K562 (cell line): ENCODE data around the gene SRGAP3. TPM values are rescaled to one million over a fixed set of nuclear protein-coding genes. Genes with fewer than 3 reads are reported as not detected.

Experiments
- ATAC-seq: fragments of 200-7000 bp; cut with Tn5 transposase; 3 replicates; pipeline ENCODE4 v1.9.1; 2020; ENCODE audit warnings: moderate library complexity
- BruUV-seq: library from RNA; stranded (reverse); fragments of 400-500 nt; replicated peaks from 2 replicates; lab custom pipeline; 2021; lab: Mats Ljungman, UMichigan
- CTCF ChIA-PET: fragments of 300-600 bp; formaldehyde crosslinking; extraction: SDS; loops from one replicate; lab custom pipeline; 2021; ENCODE audit warnings: low intra/inter-chr PET ratio; lab: Yijun Ruan, JAX
- POLR2A ChIA-PET: fragments of 300-600, 350-650 bp; sonication (Branson Sonifier 250); formaldehyde crosslinking; extraction: SDS; loops from one replicate; lab custom pipeline; 2021; ENCODE audit warnings: antibody characterized with exemption, inconsistent platforms; lab: Yijun Ruan, JAX
- DNase-seq, 4 experiments: peaks; one replicate each; pipeline versions ENCODE4 v3.0.0 to v3.0.0-alpha.2; 2011 to 2018; ENCODE audit warnings: low spot score in 3 of 4, mixed read lengths in 3 of 4; ENCODE audit errors: extremely low read depth in 1 of 4
- FAIRE-seq: peaks from 2 replicates; lab custom pipeline; 2011; peaks lifted over from hg19 to GRCh38; lab: Jason Lieb, UNC
- H2AFZ ChIP-seq: 2 replicates; pipeline ENCODE4 v1.6.0; 2011; ENCODE audit warnings: low read depth, low read length, control low read depth, inconsistent platforms
- H3K27ac ChIP-seq: fragments of 200-600 bp; 3 replicates; pipeline ENCODE4 v1.8.0; 2011; ENCODE audit warnings: low read depth, mild to moderate bottlenecking, control low read depth, inconsistent platforms, low read length, moderate library complexity, mixed read lengths; ENCODE audit errors: extremely low read depth
- H3K27me3 ChIP-seq, 2 experiments: fragments of 300-600 bp in 1 of 2; 2 replicates in 1 of 2; 3 replicates in 1 of 2; pipeline versions ENCODE4 v1.6.0 to v1.8.0; 2011; ENCODE audit warnings: inconsistent platforms in 2 of 2, low read length in 2 of 2, mild to moderate bottlenecking in 1 of 2, mixed read lengths in 1 of 2, moderate library complexity in 1 of 2; ENCODE audit not compliant: control insufficient read depth in 2 of 2, insufficient read depth in 2 of 2
- H3K36me3 ChIP-seq: fragments of 300-600 bp; 3 replicates; pipeline ENCODE4 v1.8.0; 2011; ENCODE audit warnings: mild to moderate bottlenecking, low read length, inconsistent platforms; ENCODE audit not compliant: control insufficient read depth, insufficient read depth
- H3K4me1 ChIP-seq, 2 experiments: fragments of 200-600 bp in 1 of 2; replicated peaks in 1 of 2; 2 replicates in 1 of 2; 3 replicates in 1 of 2; pipeline versions ENCODE4 v1.5.1 to v1.8.0; 2011; ENCODE audit warnings: inconsistent platforms in 2 of 2, low read length in 2 of 2, mild to moderate bottlenecking in 1 of 2, mixed read lengths in 1 of 2, moderate library complexity in 1 of 2; ENCODE audit not compliant: control insufficient read depth in 2 of 2, insufficient read depth in 2 of 2
- H3K4me2 ChIP-seq: 2 replicates; pipeline ENCODE4 v1.6.1; 2011; ENCODE audit warnings: low read length, control low read depth, inconsistent platforms, mixed read lengths; ENCODE audit not compliant: insufficient read depth
- H3K4me3 ChIP-seq: fragments of 200-600 bp; sonication (generic), shearing (Covaris generic); 2 replicates; pipeline ENCODE4 v1.5.1; 2016; ENCODE audit warnings: control low read depth, inconsistent platforms
- H3K79me2 ChIP-seq: fragments of 200-600 bp; 3 replicates; pipeline ENCODE4 v1.8.0; 2011; ENCODE audit warnings: low read length, inconsistent platforms; ENCODE audit not compliant: control insufficient read depth, insufficient read depth
- H3K9ac ChIP-seq, 2 experiments: 2 replicates each; pipeline versions ENCODE4 v1.6.0 to v1.6.1; 2011; ENCODE audit warnings: low read depth in 2 of 2, low read length in 2 of 2, control low read depth in 1 of 2, inconsistent platforms in 1 of 2, mild to moderate bottlenecking in 1 of 2, mixed read lengths in 1 of 2; ENCODE audit not compliant: insufficient read depth in 1 of 2
- H3K9me1 ChIP-seq: one replicate; pipeline ENCODE4 v1.6.0; 2011; ENCODE audit warnings: inconsistent platforms, mild to moderate bottlenecking, low read length, moderate library complexity; ENCODE audit not compliant: control insufficient read depth, insufficient read depth
- H3K9me3 ChIP-seq: replicated peaks from 2 replicates; pipeline ENCODE4 v1.5.1; 2011; ENCODE audit warnings: low read depth, low read length, inconsistent platforms; ENCODE audit not compliant: control insufficient read depth, insufficient read depth
- H4K20me1 ChIP-seq: replicated peaks from 2 replicates; pipeline ENCODE4 v1.6.1; 2011; ENCODE audit warnings: low read length, inconsistent platforms, mixed read lengths; ENCODE audit not compliant: control insufficient read depth, insufficient read depth
- ZNF699 ChIP-seq: fragments of 250-450 bp; sonication (Bioruptor Pico); IDR thresholded peaks from 2 replicates; pipeline ENCODE4 v1.8.0; 2021; ENCODE audit warnings: mild to moderate bottlenecking, moderate library complexity; ENCODE audit not compliant: insufficient replicate concordance
- WGBS: fragments of 100-300 bp; shearing (Covaris generic); methylation state at CpG from one replicate; pipeline ENCODE4 v1.1.6; 2016; ENCODE audit warnings: low coverage, mixed read lengths; ENCODE audit not compliant: insufficient coverage; ENCODE audit errors: missing lambda C conversion rate; 5-methylcytosine and 5-hydroxymethylcytosine counted together
- in situ Hi-C: fragments of 300-500 bp; cut with MboI; formaldehyde crosslinking; loops from 4 replicates; pipeline ENCODE4 v1.15.0; 2018; ENCODE audit warnings: inconsistent platforms, mixed read lengths
- intact Hi-C: fragments of 100-400 bp; cut with micrococcal nuclease; formaldehyde crosslinking; loops from 2 replicates; pipeline ENCODE4 v1.14.2; 2022
- polyA plus RNA-seq, 8 experiments: library from polyadenylated mRNA; depleted of rRNA in 4 of 8; stranded (reverse) in 5 of 8; unstranded in 3 of 8; fragments of >200 nt; fragmentation: Nextera tagmentation in 2 of 8; fragmentation: Illumina TruSeq in 1 of 8; extraction: Ambion mirVana in 2 of 8; extraction: Trizol in 1 of 8; gene quantifications; 2 replicates each; pipeline versions ENCODE4 v1.2.1 to v1.2.3, GENCODE V29; 2011 to 2014; ENCODE audit warnings: inconsistent platforms in 1 of 8, missing spikeins in 1 of 8
- total RNA-seq, 7 experiments: library from RNA; depleted of rRNA in 6 of 7; stranded (reverse); fragments of >200 nt in 6 of 7; fragmentation: Illumina TruSeq in 2 of 7; extraction: Trizol in 2 of 7; gene quantifications; 2 replicates each; pipeline versions ENCODE4 v1.2.1 to v1.2.3, GENCODE V29; 2011 to 2021; ENCODE audit warnings: low replicate concordance in 1 of 7
- TF ChIP-seq, protein P1 (sequence below): fragments of 450-650 bp; IDR thresholded peaks from 2 replicates; pipeline ENCODE4 v1.6.1; 2018; ENCODE audit not compliant: partially characterized antibody

The SRGAP3 gene
- total and polyA plus RNA-seq, 9 of the 15 experiments (the other 6 are each of a cell fraction or from before 2014, with no cell fraction given) = 0.11 to 0.85 (median 0.35) TPM; not detected in 2

DNA sequence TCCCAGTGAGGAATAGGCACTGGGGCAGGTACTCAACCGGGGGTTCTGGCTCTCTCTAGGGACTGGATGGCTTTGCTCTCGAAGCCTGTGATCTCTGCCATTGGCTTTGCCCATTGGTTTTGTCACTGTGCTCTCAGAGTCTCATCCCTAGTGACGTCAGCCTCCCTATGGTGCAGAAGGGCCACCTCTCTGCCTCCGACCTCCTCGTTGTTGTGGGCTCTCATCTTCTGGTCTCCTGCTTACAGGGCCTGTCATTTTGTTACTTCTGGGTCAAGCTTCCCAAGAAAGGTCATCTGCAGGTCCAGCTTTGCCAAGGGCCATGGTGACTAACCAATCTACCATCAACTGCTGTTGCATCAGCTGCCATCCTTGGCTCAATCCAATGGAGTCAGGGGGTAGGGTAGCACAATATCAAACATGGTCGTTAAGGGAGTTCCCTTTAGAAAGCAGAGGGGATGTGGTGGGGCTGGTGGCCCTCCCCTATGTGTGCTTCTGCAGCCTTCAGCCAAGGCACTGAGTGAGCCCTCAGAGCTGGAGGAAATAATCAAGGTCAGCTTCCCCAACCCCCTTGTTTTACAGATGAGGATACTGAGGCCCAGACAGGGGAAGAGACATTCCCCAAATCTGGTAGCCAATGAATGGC, 272.8 kb downstream of the SRGAP3 start:
- Histone ChIP-seq H3K9me1 (no peaks in the 10 kb centered on the region), H3K4me3 (no peak overlapping the region), H3K9ac (no peak overlapping the region), H3K36me3 (no peaks in the 10 kb centered on the region), H3K27ac (no peak overlapping the region), H2AFZ (no peak overlapping the region), H3K9me3 (no peaks in the 10 kb centered on the region), H4K20me1 (no peaks in the 10 kb centered on the region)
- ChIA-PET CTCF (interaction anchor here (0.5 kb wide), 1 partner anchor 403 kb away, joined by 8 read pairs; no protein-coding TSS in a partner anchor), POLR2A (interaction anchor here (1.0 to 1.3 kb wide), 2 partner anchors 9 to 11 kb away, joined by 3 to 4 read pairs; no protein-coding TSS in a partner anchor)
- BruUV-seq = no TSS peak
- no peak for DNase-seq
- WGBS = 0% methylated on average over 6 of the region's 6 CpGs
- no peak for TF ChIP-seq ZNF699 (CRISPR knock-in tag)
- TF ChIP-seq, protein P1, sequence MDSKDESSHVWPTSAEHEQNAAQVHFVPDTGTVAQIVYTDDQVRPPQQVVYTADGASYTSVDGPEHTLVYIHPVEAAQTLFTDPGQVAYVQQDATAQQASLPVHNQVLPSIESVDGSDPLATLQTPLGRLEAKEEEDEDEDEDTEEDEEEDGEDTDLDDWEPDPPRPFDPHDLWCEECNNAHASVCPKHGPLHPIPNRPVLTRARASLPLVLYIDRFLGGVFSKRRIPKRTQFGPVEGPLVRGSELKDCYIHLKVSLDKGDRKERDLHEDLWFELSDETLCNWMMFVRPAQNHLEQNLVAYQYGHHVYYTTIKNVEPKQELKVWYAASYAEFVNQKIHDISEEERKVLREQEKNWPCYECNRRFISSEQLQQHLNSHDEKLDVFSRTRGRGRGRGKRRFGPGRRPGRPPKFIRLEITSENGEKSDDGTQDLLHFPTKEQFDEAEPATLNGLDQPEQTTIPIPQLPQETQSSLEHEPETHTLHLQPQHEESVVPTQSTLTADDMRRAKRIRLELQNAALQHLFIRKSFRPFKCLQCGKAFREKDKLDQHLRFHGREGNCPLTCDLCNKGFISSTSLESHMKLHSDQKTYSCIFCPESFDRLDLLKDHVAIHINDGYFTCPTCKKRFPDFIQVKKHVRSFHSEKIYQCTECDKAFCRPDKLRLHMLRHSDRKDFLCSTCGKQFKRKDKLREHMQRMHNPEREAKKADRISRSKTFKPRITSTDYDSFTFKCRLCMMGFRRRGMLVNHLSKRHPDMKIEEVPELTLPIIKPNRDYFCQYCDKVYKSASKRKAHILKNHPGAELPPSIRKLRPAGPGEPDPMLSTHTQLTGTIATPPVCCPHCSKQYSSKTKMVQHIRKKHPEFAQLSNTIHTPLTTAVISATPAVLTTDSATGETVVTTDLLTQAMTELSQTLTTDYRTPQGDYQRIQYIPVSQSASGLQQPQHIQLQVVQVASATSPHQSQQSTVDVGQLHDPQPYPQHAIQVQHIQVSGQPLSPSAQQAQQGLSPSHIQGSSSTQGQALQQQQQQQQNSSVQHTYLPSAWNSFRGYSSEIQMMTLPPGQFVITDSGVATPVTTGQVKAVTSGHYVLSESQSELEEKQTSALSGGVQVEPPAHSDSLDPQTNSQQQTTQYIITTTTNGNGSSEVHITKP = peak; percentile 90
- TF ChIP-seq, all 486 proteins: peak for 1
- in situ Hi-C loops = loop anchor here (10.0 kb wide), 1 partner anchor 518 kb away; no protein-coding TSS in a partner anchor
- H3K4me2 ChIP-seq = no peak overlapping the region
- H3K4me1 ChIP-seq = peaks cover 0 to 5% of the 10 kb centered on the region in 2 experiments; a peak in 1 of 5 replicates
- ATAC-seq (no peak), FAIRE-seq (no peak)
- intact Hi-C loops = no loop called here
- no peaks in the 10 kb centered on the region for H3K79me2 ChIP-seq
- H3K27me3 ChIP-seq = peaks cover 15 to 26% of the 10 kb centered on the region in 2 experiments
